Prostate gland (tissue), 2 donors: ENCODE results near the gene GABPB1.

Experiments used
- CTCF ChIP-seq, 4 experiments: fragments of 200-600 bp in 2 of 4; fragments of 450-650 bp in 2 of 4; sonication (generic) in 2 of 4; IDR thresholded peaks; 1 replicate in 3 of 4; 2 replicates in 1 of 4; pipeline ENCODE4 v1.5.1; 2016 to 2019; ENCODE audit warnings: antibody characterized with exemption in 4 of 4, mild to moderate bottlenecking in 2 of 4, moderate library complexity in 2 of 4
- POLR2A ChIP-seq: fragments of 450-650 bp; IDR thresholded peaks from one replicate; pipeline ENCODE4 v1.6.1; 2016; ENCODE audit warnings: antibody characterized with exemption, mild to moderate bottlenecking
- POLR2AphosphoS5 ChIP-seq: sonication (generic); formaldehyde crosslinking; IDR thresholded peaks from one replicate; pipeline ENCODE4 v1.6.1; 2017; ENCODE audit warnings: antibody characterized with exemption

- TF ChIP-seq CTCF (IDR thresholded peaks at IDR 0.05) (no peak), POLR2A (no peak), POLR2AphosphoS5 (no peak)
Observed at GRCh38 chr15:50353251-50353974, 1.6 kb downstream of the GABPB1 start.
